Measurements from ENCODE around the gene POLR3E. TPM values are rescaled to one million over a fixed set of nuclear protein-coding genes. Genes with fewer than 3 reads are reported as not detected.

POLR3E gene
- total and polyA plus RNA-seq, 12 donors, result 22.3 to 40.7 (median 30.6) TPM

GRCh38 chr16:22296225-22297113 is 740 bp upstream of the POLR3E start:
- Histone ChIP-seq H3K27me3 (no peaks in the 10 kb centered on the region), H3K27ac (peak overlapping the region in 4 of 10 donors; percentile 40 to 96 (median 72)), H3K4me3 (peak overlapping the region; percentile 46 to 99 (median 86)), H3K36me3 (peaks cover 0 to 9% (median 0%) of the 10 kb centered on the region in 9 donors), H3K4me1 (peaks cover 0 to 35% (median 23%) of the 10 kb centered on the region in 9 donors), H3K9me3 (no peaks in the 10 kb centered on the region)
- WGBS, 2 donors, result 4% methylated on average over 17 of the region's 17 CpGs
- ATAC-seq (no peak), DNase-seq (no peak)
- intact Hi-C loops (cut with DNase I), result loop anchor here in 9 of 10 donors (1.0 to 10.0 kb wide), 13 partner anchors 90 to 344 kb away; partner anchors contain the start of genes EEF2K (in 4 of the 9), MOSMO (in 4 of the 9), PDZD9 (in 4 of the 9) and UQCRC2 (in 1 of the 9)
- TF ChIP-seq, protein P1, sequence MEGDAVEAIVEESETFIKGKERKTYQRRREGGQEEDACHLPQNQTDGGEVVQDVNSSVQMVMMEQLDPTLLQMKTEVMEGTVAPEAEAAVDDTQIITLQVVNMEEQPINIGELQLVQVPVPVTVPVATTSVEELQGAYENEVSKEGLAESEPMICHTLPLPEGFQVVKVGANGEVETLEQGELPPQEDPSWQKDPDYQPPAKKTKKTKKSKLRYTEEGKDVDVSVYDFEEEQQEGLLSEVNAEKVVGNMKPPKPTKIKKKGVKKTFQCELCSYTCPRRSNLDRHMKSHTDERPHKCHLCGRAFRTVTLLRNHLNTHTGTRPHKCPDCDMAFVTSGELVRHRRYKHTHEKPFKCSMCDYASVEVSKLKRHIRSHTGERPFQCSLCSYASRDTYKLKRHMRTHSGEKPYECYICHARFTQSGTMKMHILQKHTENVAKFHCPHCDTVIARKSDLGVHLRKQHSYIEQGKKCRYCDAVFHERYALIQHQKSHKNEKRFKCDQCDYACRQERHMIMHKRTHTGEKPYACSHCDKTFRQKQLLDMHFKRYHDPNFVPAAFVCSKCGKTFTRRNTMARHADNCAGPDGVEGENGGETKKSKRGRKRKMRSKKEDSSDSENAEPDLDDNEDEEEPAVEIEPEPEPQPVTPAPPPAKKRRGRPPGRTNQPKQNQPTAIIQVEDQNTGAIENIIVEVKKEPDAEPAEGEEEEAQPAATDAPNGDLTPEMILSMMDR (IDR thresholded peaks at IDR 0.05), result no peak

GRCh38 chr16:22297871-22298733 is 893 bp downstream of the POLR3E start:
- 1% methylated on average over 39 of the region's 39 CpGs for WGBS, 2 donors
- Histone ChIP-seq H3K27ac (peak overlapping the region; percentile 61 to 96 (median 92)), H3K27me3 (no peaks in the 10 kb centered on the region), H3K9me3 (no peaks in the 10 kb centered on the region), H3K4me1 (peaks cover 0 to 35% (median 23%) of the 10 kb centered on the region in 9 donors), H3K4me3 (peak overlapping the region; percentile 58 to 99 (median 87)), H3K36me3 (peaks cover 0 to 24% (median 0%) of the 10 kb centered on the region in 9 donors)
- peak; percentile 50 to 65 for DNase-seq
- ATAC-seq, result peak; percentile 8 to 69 (median 44)
- TF ChIP-seq, protein P1 (IDR thresholded peaks at IDR 0.05), result no peak
- intact Hi-C loops (cut with DNase I), result loop anchor here in 9 of 10 donors (1.0 to 10.0 kb wide), 13 partner anchors 91 to 345 kb away; partner anchors contain the start of genes EEF2K (in 4 of the 9), MOSMO (in 4 of the 9), PDZD9 (in 4 of the 9) and UQCRC2 (in 1 of the 9)

DNA sequence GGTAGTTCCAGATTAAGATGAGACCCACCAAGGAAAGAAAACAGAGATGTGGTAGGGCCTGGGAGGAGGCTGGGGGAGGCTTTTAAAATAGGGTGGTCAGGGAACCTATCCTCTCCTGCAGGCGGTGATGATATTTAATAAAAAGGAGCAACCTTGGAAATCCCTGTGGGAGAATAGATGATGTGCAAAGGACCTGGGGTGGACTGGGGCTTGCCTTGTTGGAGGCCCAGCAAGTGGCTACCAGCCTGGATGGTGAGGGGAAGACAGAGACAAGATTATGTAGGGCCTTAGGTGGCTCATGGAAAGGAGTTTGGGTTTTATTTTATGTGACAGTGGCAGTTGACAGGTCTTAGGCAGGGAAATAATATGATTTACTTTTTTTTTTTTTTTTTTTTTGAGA is 1.8 kb downstream of the POLR3E start:
- DNase-seq, result no peak
- H3K27ac ChIP-seq, result peak overlapping the region in 2 of 10 donors; percentile 90 to 95
- WGBS, 2 donors, result 100% methylated on average over 1 of the region's 1 CpG
- peak overlapping the region in 3 of 10 donors; percentile 97 to 99 (median 98) for H3K4me3 ChIP-seq
- TF ChIP-seq, protein P1 (IDR thresholded peaks at IDR 0.05), result no peak
- ATAC-seq, result no peak
- peaks cover 0 to 33% (median 3%) of the 10 kb centered on the region in 9 donors for H3K36me3 ChIP-seq
- no peaks in the 10 kb centered on the region for H3K27me3 ChIP-seq
- peaks cover 0 to 35% (median 23%) of the 10 kb centered on the region in 9 donors for H3K4me1 ChIP-seq
- intact Hi-C loops (cut with DNase I), result loop anchor here in 8 of 10 donors (5.0 to 10.0 kb wide), 6 partner anchors 97 to 297 kb away; partner anchors contain the start of genes MOSMO (in 4 of the 8) and PDZD9 (in 4 of the 8)
- no peaks in the 10 kb centered on the region for H3K9me3 ChIP-seq

All from heart right ventricle (tissue), 16 donors.